A673 (cell line): ENCODE data around the gene PWWP2B. TPM values are rescaled to one million over a fixed set of nuclear protein-coding genes. Genes with fewer than 3 reads are reported as not detected.

Experiments used
- BruUV-seq: library from RNA; stranded (reverse); fragments of 400-500 nt; replicated peaks from 2 replicates; lab custom pipeline; 2021; lab: Mats Ljungman, UMichigan
- CTCF ChIA-PET: fragments of 300-600 bp; sonication (Branson Sonifier 250); formaldehyde crosslinking; loops from one replicate; lab custom pipeline; 2022; ENCODE audit warnings: antibody characterized with exemption; lab: Charles Lee
- POLR2A ChIA-PET: fragments of 300-600 bp; sonication (Branson Sonifier 250); formaldehyde crosslinking; loops from one replicate; lab custom pipeline; 2022; ENCODE audit warnings: antibody characterized with exemption; ENCODE audit not compliant: low non-redundant PET; lab: Charles Lee
- DNase-seq: peaks from one replicate; pipeline ENCODE4 v3.0.0-alpha.2; 2015; ENCODE audit warnings: low spot score
- H3K27ac ChIP-seq: fragments of 200-600 bp; sonication (generic); 2 replicates; pipeline ENCODE4 v1.5.1; 2016; ENCODE audit warnings: mixed run types, low read depth, mild to moderate bottlenecking, mixed read lengths, antibody characterized with exemption, low read length; ENCODE audit not compliant: poor library complexity, severe bottlenecking
- H3K27me3 ChIP-seq: fragments of 200-600 bp; sonication (generic); replicated peaks from 2 replicates; pipeline ENCODE4 v1.6.1; 2017; ENCODE audit warnings: mixed run types, low read depth, mild to moderate bottlenecking, mixed read lengths, antibody characterized with exemption, low read length; ENCODE audit not compliant: insufficient read depth, poor library complexity
- H3K36me3 ChIP-seq: fragments of 200-600 bp; sonication (generic); 2 replicates; pipeline ENCODE4 v1.6.1; 2016; ENCODE audit warnings: mixed run types, mild to moderate bottlenecking, mixed read lengths, antibody characterized with exemption, low read length; ENCODE audit not compliant: insufficient read depth, poor library complexity, severe bottlenecking
- H3K4me1 ChIP-seq: fragments of 200-600 bp; sonication (generic); 2 replicates; pipeline ENCODE4 v1.6.1; 2017; ENCODE audit warnings: mixed run types, mild to moderate bottlenecking, mixed read lengths, antibody characterized with exemption, low read length; ENCODE audit not compliant: insufficient read depth, poor library complexity, severe bottlenecking
- H3K4me3 ChIP-seq: fragments of 200-600 bp; sonication (generic); 2 replicates; pipeline ENCODE4 v1.5.1; 2016; ENCODE audit warnings: low read depth, mixed run types, mild to moderate bottlenecking, mixed read lengths, low read length; ENCODE audit not compliant: poor library complexity, severe bottlenecking
- H3K9me3 ChIP-seq: fragments of 200-600 bp; sonication (generic); 2 replicates; pipeline ENCODE4 v1.6.1; 2016; ENCODE audit warnings: mixed run types, low read depth, mild to moderate bottlenecking, mixed read lengths, antibody characterized with exemption, low read length; ENCODE audit not compliant: poor library complexity, severe bottlenecking
- EZH2 ChIP-seq: fragments of 200-600 bp; sonication (generic); IDR thresholded peaks from 2 replicates; pipeline ENCODE4 v1.6.1; 2017; ENCODE audit warnings: borderline replicate concordance, low read depth, mild to moderate bottlenecking, mixed read lengths, antibody characterized with exemption, low read length; ENCODE audit not compliant: poor library complexity, severe bottlenecking
- intact Hi-C: fragments of 100-400 bp; cut with micrococcal nuclease; formaldehyde crosslinking; loops from one replicate; pipeline ENCODE4 v1.10.0; 2022; ENCODE audit not compliant: unreplicated experiment
- total RNA-seq: library from RNA; stranded (reverse); gene quantifications from 2 replicates; pipeline ENCODE4 v1.2.3, GENCODE V29; 2021
- TF ChIP-seq, protein P1 (sequence below): fragments of 300-800, 200-600 bp; sonication (generic); conservative IDR thresholded peaks from 2 replicates; pipeline ENCODE4 v1.5.1; 2017; ENCODE audit warnings: low read depth, mild to moderate bottlenecking, antibody characterized with exemption, low read length, moderate library complexity, mixed read lengths

The PWWP2B gene
- total RNA-seq, 1 experiment from 2014 or later: 18.6 TPM

DNA sequence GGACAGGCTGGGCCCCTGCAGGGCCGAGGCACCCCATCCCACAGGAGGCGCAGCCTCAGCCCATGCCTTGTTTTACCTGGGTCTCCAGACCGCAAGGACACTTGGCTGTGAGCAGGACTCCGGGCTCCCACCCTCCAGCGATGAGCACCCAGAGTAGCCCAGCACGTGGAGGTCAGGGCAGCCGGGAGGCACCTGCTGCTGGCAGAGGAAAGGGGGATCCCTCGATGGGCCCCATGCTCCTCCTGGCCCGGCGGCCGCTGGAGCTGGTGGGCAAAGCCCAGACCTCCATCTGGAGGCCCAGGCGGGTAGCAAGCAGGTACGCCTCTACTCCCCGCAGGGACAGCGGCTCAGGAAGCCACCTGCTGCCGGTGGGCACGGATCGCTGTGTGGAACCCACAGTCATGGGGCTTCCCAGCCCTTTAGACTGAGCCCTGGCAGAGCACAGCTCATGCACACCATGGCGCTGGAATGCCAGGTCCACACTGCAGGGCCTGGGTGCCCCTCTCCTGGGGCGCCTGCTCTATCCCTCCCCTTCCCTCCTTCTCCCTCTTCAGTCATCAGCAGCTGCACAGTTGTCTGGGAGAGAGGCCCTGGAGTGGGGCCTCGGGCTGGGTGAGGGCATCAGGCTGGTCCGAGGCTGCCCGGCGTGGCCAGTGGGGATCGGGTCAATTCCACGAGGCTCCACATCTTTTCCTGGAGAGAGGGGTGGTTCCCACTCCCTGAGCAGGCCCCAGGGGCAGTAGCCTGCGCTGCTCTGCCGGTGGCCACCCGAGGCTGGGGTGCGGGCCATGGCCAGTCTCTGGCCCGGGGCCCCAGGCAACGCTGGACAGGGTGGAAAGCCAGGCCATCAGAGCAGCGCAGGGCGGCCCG is 65.7 kb downstream of the PWWP2B start:
- H3K4me1 ChIP-seq: no peaks in the 10 kb centered on the region
- H3K27me3 ChIP-seq: no peaks in the 10 kb centered on the region
- H3K27ac ChIP-seq: no peak overlapping the region
- no peak for DNase-seq
- CTCF ChIA-PET: no interaction called here
- no peaks in the 10 kb centered on the region for H3K9me3 ChIP-seq
- POLR2A ChIA-PET: no interaction called here
- no peak for TF ChIP-seq EZH2
- TF ChIP-seq, protein P1, sequence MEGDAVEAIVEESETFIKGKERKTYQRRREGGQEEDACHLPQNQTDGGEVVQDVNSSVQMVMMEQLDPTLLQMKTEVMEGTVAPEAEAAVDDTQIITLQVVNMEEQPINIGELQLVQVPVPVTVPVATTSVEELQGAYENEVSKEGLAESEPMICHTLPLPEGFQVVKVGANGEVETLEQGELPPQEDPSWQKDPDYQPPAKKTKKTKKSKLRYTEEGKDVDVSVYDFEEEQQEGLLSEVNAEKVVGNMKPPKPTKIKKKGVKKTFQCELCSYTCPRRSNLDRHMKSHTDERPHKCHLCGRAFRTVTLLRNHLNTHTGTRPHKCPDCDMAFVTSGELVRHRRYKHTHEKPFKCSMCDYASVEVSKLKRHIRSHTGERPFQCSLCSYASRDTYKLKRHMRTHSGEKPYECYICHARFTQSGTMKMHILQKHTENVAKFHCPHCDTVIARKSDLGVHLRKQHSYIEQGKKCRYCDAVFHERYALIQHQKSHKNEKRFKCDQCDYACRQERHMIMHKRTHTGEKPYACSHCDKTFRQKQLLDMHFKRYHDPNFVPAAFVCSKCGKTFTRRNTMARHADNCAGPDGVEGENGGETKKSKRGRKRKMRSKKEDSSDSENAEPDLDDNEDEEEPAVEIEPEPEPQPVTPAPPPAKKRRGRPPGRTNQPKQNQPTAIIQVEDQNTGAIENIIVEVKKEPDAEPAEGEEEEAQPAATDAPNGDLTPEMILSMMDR: no peak
- H3K4me3 ChIP-seq: no peak overlapping the region
- H3K36me3 ChIP-seq: no peaks in the 10 kb centered on the region
- BruUV-seq: no TSS peak
- intact Hi-C loops: no loop called here

DNA sequence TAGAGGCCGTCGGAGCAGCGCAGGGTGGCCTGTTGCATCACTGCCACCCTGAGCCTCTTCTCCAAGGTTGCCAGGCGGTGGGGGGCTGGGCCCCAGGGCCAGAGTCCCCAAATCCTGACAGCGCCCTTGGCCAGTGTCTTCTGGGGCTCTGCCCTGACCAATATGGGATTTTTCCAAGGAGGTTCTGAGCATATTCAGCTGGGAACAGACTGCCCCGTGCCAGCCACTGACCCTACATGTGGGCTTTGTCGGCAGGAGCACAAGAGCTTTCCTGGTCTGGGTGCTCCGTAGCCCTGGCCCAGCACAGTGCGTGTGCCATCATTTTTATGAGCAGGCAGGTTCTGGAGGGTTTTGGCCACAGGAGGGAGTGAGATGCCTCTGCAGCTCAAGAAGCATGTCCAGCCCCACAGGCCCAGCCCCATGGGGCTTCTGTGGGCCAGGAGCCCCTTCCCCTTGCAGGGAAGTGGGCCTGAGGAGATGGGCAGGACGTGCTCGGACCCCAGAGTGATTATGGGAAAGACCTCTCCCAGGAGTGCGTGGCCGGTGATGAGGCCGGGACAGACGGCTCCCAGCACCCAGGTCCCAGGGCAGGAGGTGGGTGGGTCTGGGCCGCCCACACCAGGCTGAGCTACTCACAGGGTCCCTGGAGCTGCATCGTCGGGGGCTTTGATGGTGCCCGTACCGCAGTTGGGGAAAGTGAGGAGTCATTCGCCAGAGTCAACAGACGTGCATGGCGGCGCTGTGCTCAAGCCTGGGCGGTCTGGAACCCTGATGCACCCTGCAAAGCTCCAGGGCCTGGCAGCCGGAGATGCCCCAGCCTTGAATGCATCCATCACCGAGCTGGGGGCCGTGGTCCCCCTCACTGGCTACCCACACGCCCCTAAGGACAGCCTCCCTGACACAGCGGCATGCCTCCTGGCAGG is 66.6 kb downstream of the PWWP2B start:
- Histone ChIP-seq H3K36me3 (no peaks in the 10 kb centered on the region), H3K27ac (no peak overlapping the region), H3K9me3 (no peaks in the 10 kb centered on the region), H3K4me3 (no peak overlapping the region), H3K4me1 (no peaks in the 10 kb centered on the region), H3K27me3 (no peaks in the 10 kb centered on the region)
- no peak for DNase-seq
- TF ChIP-seq, protein P1: no peak
- TF ChIP-seq EZH2: no peak
- intact Hi-C loops: no loop called here
- ChIA-PET CTCF (no interaction called here), POLR2A (no interaction called here)
- no TSS peak for BruUV-seq

DNA sequence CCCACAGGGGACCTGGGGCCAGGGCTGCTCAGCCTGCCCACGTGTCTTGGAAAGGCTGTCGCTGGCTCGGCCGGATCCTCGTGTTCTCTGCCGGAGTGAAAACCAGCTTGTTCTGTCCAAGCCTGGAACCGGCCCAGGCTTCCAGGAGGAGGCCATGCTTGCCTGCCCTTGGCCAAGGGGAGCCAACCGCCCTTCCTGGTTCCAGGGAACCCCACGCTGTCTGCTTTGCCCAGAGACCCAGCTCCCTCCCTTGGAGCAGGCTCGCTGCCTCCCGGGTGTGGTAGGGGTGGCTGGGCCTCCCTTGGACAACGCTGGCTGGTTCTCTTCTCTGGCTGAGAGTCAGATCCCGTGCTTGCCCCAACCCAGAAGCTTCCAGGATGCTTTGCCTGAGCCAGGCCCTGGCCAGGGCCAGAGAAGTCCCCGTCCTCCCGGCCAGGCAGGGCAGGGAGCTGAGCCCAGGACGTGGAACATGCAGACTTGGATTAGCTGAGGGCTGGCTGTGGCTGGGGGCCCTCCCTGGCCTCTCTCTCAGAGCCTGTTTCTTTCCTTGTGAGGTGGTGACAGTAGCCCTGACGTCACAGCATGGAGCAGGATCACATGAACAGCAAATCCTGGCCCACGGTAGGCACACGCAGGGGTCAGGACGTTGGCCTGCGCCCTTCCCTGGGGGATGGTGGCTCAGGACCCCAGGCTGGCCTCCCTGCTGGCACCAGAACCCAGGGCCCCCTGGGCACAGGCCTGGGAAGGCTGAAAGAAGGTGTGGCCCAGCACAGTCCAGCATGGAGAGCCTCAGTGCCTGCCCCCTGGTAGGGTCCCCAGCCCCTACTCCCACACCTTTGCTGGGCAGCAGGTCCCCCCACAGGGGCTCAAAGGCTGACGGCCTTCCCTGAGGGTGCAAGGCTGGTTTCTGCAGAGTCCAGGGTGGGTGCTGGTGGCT is 67.5 kb downstream of the PWWP2B start:
- Histone ChIP-seq H3K4me3 (no peak overlapping the region), H3K4me1 (peaks cover 9% of the 10 kb centered on the region), H3K27me3 (no peaks in the 10 kb centered on the region), H3K27ac (no peak overlapping the region), H3K36me3 (no peaks in the 10 kb centered on the region), H3K9me3 (no peaks in the 10 kb centered on the region)
- intact Hi-C loops: no loop called here
- DNase-seq: no peak
- ChIA-PET POLR2A (no interaction called here), CTCF (no interaction called here)
- no peak for TF ChIP-seq EZH2
- TF ChIP-seq, protein P1: no peak
- no TSS peak for BruUV-seq
